Gastrocnemius medialis (tissue), 4 donors: ENCODE measurements around the gene YIPF1. TPM values are rescaled to one million over a fixed set of nuclear protein-coding genes. Genes with fewer than 3 reads are reported as not detected.

Experiments used
- ATAC-seq, 2 donors: fragments of 150-250 bp; one replicate each; pipeline ENCODE4 v1.9.1; 2016
- DNase-seq, 2 donors: peaks; one replicate each; pipeline ENCODE4 v3.0.0-alpha.2; 2019
- H3K27ac ChIP-seq, 4 donors: fragments of 200-600 bp; sonication (generic); 1 replicate in 1 of 4; 2 replicates in 3 of 4; pipeline ENCODE4 v1.5.1; 2016 to 2018; ENCODE audit warnings: mild to moderate bottlenecking in 2 of 4, moderate library complexity in 1 of 4
- H3K27me3 ChIP-seq, 3 donors: fragments of 200-600 bp; sonication (generic) in 2 of 3; 1 replicate in 1 of 3; 2 replicates in 2 of 3; pipeline versions ENCODE4 v1.5.1 to v1.6.0; 2016 to 2019; ENCODE audit warnings: mild to moderate bottlenecking in 1 of 3, moderate library complexity in 1 of 3
- H3K36me3 ChIP-seq, 2 donors: fragments of 200-600 bp; sonication (generic) in 1 of 2; one replicate each; pipeline ENCODE4 v1.5.1; 2017 to 2018
- H3K4me1 ChIP-seq, 2 donors: fragments of 200-600 bp; sonication (generic) in 1 of 2; one replicate each; pipeline ENCODE4 v1.5.1; 2016 to 2017; ENCODE audit warnings: mild to moderate bottlenecking in 2 of 2
- H3K4me3 ChIP-seq, 4 donors: fragments of 200-600 bp; sonication (generic) in 3 of 4; 1 replicate in 1 of 4; 2 replicates in 3 of 4; pipeline ENCODE4 v1.5.1; 2016 to 2019; ENCODE audit warnings: mild to moderate bottlenecking in 2 of 4
- H3K9me3 ChIP-seq, 3 donors: fragments of 200-600 bp; sonication (generic) in 2 of 3; 1 replicate in 1 of 3; 2 replicates in 2 of 3; pipeline ENCODE4 v1.5.1; 2016 to 2019
- CTCF ChIP-seq, 5 experiments: fragments of 450-650 bp in 3 of 5; fragments of 200-600 bp in 2 of 5; sonication (generic) in 2 of 5; IDR thresholded peaks in 4 of 5; conservative IDR thresholded peaks in 1 of 5; 1 replicate in 4 of 5; 2 replicates in 1 of 5; pipeline ENCODE4 v1.5.1; 2016 to 2019; ENCODE audit warnings: antibody characterized with exemption in 5 of 5, mild to moderate bottlenecking in 3 of 5, moderate library complexity in 3 of 5
- POLR2A ChIP-seq, 2 donors: fragments of 450-650 bp; IDR thresholded peaks; one replicate each; pipeline ENCODE4 v1.6.1; 2017; ENCODE audit warnings: antibody characterized with exemption in 2 of 2, mild to moderate bottlenecking in 2 of 2, moderate library complexity in 2 of 2
- in situ Hi-C, 4 donors: fragments of 200-750 bp; cut with MboI; loops; one replicate each; pipeline versions ENCODE4 v1.15.0 to v1.8.0; 2017; ENCODE audit warnings: low sequenced_read_pairs in 4 of 4
- intact Hi-C: fragments of 100-400 bp; cut with DNase I; formaldehyde crosslinking; loops from one replicate; pipeline ENCODE4 v1.15.1; 2023; ENCODE audit warnings: low total_unique reads
- total RNA-seq, 4 donors: library from RNA; depleted of rRNA; stranded (reverse); fragments of >200 nt; gene quantifications; one replicate each; pipeline versions ENCODE4 v1.1.0 to v1.2.3, GENCODE V29; 2016

YIPF1 gene
- total RNA-seq, 4 donors from 2014 or later, result 18.8 to 34.8 (median 27.2) TPM

- Histone ChIP-seq H3K36me3 (no peaks in the 10 kb centered on the region), H3K9me3 (no peaks in the 10 kb centered on the region), H3K27ac (no peak overlapping the region), H3K27me3 (no peaks in the 10 kb centered on the region), H3K4me1 (peaks cover 8 to 10% of the 10 kb centered on the region in 2 donors), H3K4me3 (no peak overlapping the region)
- in situ Hi-C loops, result no loop called here
- no peak for TF ChIP-seq POLR2A (IDR thresholded peaks at IDR 0.05)
- TF ChIP-seq CTCF (IDR thresholded peaks at IDR 0.05 in 4 of 5, conservative IDR thresholded peaks at IDR 0.05 in 1 of 5), result no peak
- no peak for DNase-seq
- intact Hi-C loops, result no loop called here
- ATAC-seq, result peak; percentile 38 to 43
Measured at GRCh38 chr1:53896635-53897229, 7.1 kb upstream of the YIPF1 start.

- ATAC-seq, result no peak
- Histone ChIP-seq H3K36me3 (no peaks in the 10 kb centered on the region), H3K27ac (no peak overlapping the region), H3K27me3 (no peaks in the 10 kb centered on the region), H3K9me3 (no peaks in the 10 kb centered on the region), H3K4me1 (peaks cover 10 to 12% of the 10 kb centered on the region in 2 donors), H3K4me3 (no peak overlapping the region)
- intact Hi-C loops (no loop called here), in situ Hi-C loops (no loop called here)
- no peak for TF ChIP-seq POLR2A (IDR thresholded peaks at IDR 0.05)
- TF ChIP-seq CTCF (IDR thresholded peaks at IDR 0.05 in 4 of 5, conservative IDR thresholded peaks at IDR 0.05 in 1 of 5), result no peak
- DNase-seq, result no peak
Measured at GRCh38 chr1:53895421-53895820, 5.8 kb upstream of the YIPF1 start.

- no peaks in the 10 kb centered on the region for H3K9me3 ChIP-seq
- no peak overlapping the region for H3K4me3 ChIP-seq
- TF ChIP-seq CTCF (IDR thresholded peaks at IDR 0.05 in 4 of 5, conservative IDR thresholded peaks at IDR 0.05 in 1 of 5) (no peak), POLR2A (IDR thresholded peaks at IDR 0.05) (no peak)
- ATAC-seq, result no peak
- no peaks in the 10 kb centered on the region for H3K36me3 ChIP-seq
- DNase-seq, result no peak
- H3K27me3 ChIP-seq, result no peaks in the 10 kb centered on the region
- in situ Hi-C loops, result no loop called here
- H3K27ac ChIP-seq, result no peak overlapping the region
- intact Hi-C loops, result no loop called here
- H3K4me1 ChIP-seq, result peaks cover 12 to 15% of the 10 kb centered on the region in 2 donors
Measured at GRCh38 chr1:53894644-53895043, 5.0 kb upstream of the YIPF1 start.

GRCh38 chr1:53893999-53894636 is 4.5 kb upstream of the YIPF1 start, which contains the start of gene DIO1:
DIO1 (plus strand) TSS chr1:53894187; CDS start chr1:53894211, 24 bp downstream.
- no peak for TF ChIP-seq CTCF (IDR thresholded peaks at IDR 0.05 in 4 of 5, conservative IDR thresholded peaks at IDR 0.05 in 1 of 5)
- no peak for TF ChIP-seq POLR2A (IDR thresholded peaks at IDR 0.05)
- no peak for ATAC-seq
- peaks cover 12 to 15% of the 10 kb centered on the region in 2 donors for H3K4me1 ChIP-seq
- intact Hi-C loops (no loop called here), in situ Hi-C loops (no loop called here)
- no peaks in the 10 kb centered on the region for H3K36me3 ChIP-seq
- no peak for DNase-seq
- no peaks in the 10 kb centered on the region for H3K27me3 ChIP-seq
- no peaks in the 10 kb centered on the region for H3K9me3 ChIP-seq
- peak within 1 kb of the TSS in 2 of 4 donors; percentile 10 to 18 for H3K27ac ChIP-seq
- H3K4me3 ChIP-seq, result no peak within 1 kb of the TSS
